PC-3 (cell line): Measurements from ENCODE around the gene RCHY1.

Source experiments
- CTCF ChIP-seq: fragments of 300-600 bp; sonication (generic); conservative IDR thresholded peaks from 2 replicates; pipeline ENCODE4 v1.5.1; 2017; ENCODE audit warnings: antibody characterized with exemption, low read depth, mild to moderate bottlenecking, low read length
- EZH2 ChIP-seq: fragments of 300-600 bp; sonication (generic); IDR thresholded peaks from one replicate; pipeline ENCODE4 v1.6.1; 2017; ENCODE audit warnings: antibody characterized with exemption, mild to moderate bottlenecking, low read length; ENCODE audit not compliant: unreplicated experiment
- EZH2phosphoT487 ChIP-seq: fragments of 300-600 bp; sonication (generic); IDR thresholded peaks from 2 replicates; pipeline ENCODE4 v1.6.1; 2018; ENCODE audit warnings: mild to moderate bottlenecking, antibody characterized with exemption, low read length, borderline replicate concordance

GRCh38 chr4:75502671-75503070 is 11.5 kb downstream of the RCHY1 start:
- TF ChIP-seq CTCF (no peak), EZH2phosphoT487 (no peak), EZH2 (no peak)
